H1 (cell line): ENCODE data around the gene ABI3BP. TPM values are rescaled to one million over a fixed set of nuclear protein-coding genes. Genes with fewer than 3 reads are reported as not detected.

ENCODE experiments used
- BCL11A ChIP-seq, 2 experiments: IDR thresholded peaks; one replicate each; pipeline ENCODE4 v1.6.1; 2011; ENCODE audit warnings: low read depth in 2 of 2, low read length in 2 of 2, mild to moderate bottlenecking in 2 of 2
- CTBP2 ChIP-seq: IDR thresholded peaks from 2 replicates; pipeline ENCODE4 v1.7.0; 2011; ENCODE audit warnings: borderline replicate concordance, mild to moderate bottlenecking, moderate library complexity, mixed read lengths, low read length; ENCODE audit not compliant: insufficient read depth, insufficient read length
- EGR1 ChIP-seq: IDR thresholded peaks from 2 replicates; pipeline ENCODE4 v1.6.1; 2011; ENCODE audit warnings: low read depth, low read length, borderline replicate concordance
- NRF1 ChIP-seq: IDR thresholded peaks from 2 replicates; pipeline ENCODE4 v1.6.1; 2011; ENCODE audit warnings: mild to moderate bottlenecking, low read depth, low read length, improper control_type of control experiment
- POU5F1 ChIP-seq: IDR thresholded peaks from 2 replicates; pipeline ENCODE4 v1.6.1; 2011; ENCODE audit warnings: low read depth, mild to moderate bottlenecking, low read length, moderate library complexity
- polyA plus RNA-seq, 7 experiments: library from polyadenylated mRNA; depleted of rRNA in 3 of 7; stranded (reverse) in 5 of 7; unstranded in 2 of 7; fragments of >200 nt in 5 of 7; fragments of 200-250 nt in 2 of 7; gene quantifications; 1 replicate in 5 of 7; 2 replicates in 1 of 7; 4 replicates in 1 of 7; pipeline versions ENCODE4 v1.2.1 to v1.2.3, GENCODE V29; 2011 to 2013; ENCODE audit warnings: missing spikeins in 2 of 7, mixed read lengths in 2 of 7
- total RNA-seq: library from RNA; stranded (reverse); fragmentation: NEBNext Ultra II Directional; extraction: Animal tissue kit (Norgen Biotek cat#: 25700); gene quantifications from 2 replicates; pipeline ENCODE4 v1.2.1, GENCODE V29; 2021
- TF ChIP-seq, protein P1 (sequence below): IDR thresholded peaks from 2 replicates; pipeline ENCODE4 v1.6.1; 2011; ENCODE audit warnings: low read length, improper control_type of control experiment

The ABI3BP gene
- total and polyA plus RNA-seq, 2 of the 8 experiments (the other 6 are each of a cell fraction or from before 2014, with no cell fraction given): 0.08 to 0.32 TPM

DNA sequence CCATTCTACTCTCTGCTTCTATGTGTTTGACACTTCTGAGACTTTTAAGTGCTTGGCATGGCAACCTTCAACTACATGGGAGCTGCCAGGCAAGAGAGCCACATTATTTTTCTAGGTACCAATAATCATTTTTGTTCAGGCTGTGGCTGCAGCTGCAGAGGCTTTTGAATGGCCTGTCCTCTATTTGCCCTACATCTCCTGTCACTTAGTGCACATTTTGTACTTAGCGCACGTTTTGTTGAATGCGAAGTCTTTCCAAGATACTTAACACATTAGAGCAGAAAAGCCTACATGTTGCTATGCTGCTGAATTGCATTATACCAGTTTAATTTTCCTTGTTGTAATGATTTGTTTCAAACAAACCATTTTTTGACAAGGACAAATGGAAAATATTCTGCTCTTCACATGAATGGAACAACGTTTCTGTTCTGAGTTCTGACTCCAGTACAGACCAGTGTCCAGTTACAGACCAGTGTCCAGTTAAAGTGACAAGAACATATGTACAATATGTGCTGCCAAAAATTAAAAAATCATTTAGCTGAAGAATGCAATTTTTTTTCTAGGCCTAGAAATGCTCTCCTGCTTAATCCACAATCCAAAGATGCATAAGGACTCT lies 113.9 kb downstream of the ABI3BP start (continued):
- TF ChIP-seq, protein P1, sequence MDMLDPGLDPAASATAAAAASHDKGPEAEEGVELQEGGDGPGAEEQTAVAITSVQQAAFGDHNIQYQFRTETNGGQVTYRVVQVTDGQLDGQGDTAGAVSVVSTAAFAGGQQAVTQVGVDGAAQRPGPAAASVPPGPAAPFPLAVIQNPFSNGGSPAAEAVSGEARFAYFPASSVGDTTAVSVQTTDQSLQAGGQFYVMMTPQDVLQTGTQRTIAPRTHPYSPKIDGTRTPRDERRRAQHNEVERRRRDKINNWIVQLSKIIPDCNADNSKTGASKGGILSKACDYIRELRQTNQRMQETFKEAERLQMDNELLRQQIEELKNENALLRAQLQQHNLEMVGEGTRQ: no peak
- no peak for TF ChIP-seq POU5F1
- TF ChIP-seq EGR1: no peak
- no peak for TF ChIP-seq BCL11A (IDR thresholded peaks at IDR 0.05; ENCODE audit: low read depth in 2 of 2, low read length in 2 of 2)
- no peak for TF ChIP-seq NRF1
- no peak for TF ChIP-seq CTBP2
